ENCODE results near the gene MAP7D1. TPM values are rescaled to one million over a fixed set of nuclear protein-coding genes. Genes with fewer than 3 reads are reported as not detected.

Gene MAP7D1
- total RNA-seq, 4 donors from 2014 or later: 74.3 to 187 (median 86.0) TPM

DNA sequence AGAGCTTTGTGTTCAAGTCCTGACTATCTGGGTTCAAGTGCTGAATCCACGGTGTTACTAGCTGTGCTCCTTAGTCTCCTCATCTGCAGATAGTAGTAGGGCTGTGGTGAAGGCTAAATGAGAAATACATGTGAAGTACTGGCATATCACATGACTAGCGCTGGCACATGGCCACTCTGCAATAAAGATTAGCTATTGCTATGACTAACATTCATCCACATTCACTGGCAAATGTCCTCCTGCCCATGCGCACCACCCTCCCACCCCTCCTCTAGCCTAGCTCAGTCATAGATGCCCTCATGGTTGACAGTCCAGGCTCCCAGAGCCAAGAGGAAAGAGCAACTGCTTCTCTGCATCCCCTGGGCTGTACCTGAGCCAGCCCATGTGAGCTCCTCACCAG is 22.5 kb upstream of the MAP7D1 start:
- TF ChIP-seq EP300 (IDR thresholded peaks at IDR 0.05; ENCODE audit: low read depth) (no peak), POLR2AphosphoS5 (IDR thresholded peaks at IDR 0.05) (peak in 2 of 3 donors; percentile 18 to 20), POLR2A (IDR thresholded peaks at IDR 0.05) (no peak), CTCF (IDR thresholded peaks at IDR 0.05) (no peak)
- in situ Hi-C loops (cut with MboI; ENCODE audit: low pct_ligation_motif_present in 1 of 4, low pct_unique_long_range_greater_than_20kb in 1 of 4, low sequenced_read_pairs in 3 of 4) (no loop called here), intact Hi-C loops (cut with DNase I; ENCODE audit: low total_unique reads) (no loop called here)
- peaks cover 0 to 9% (median 2%) of the 10 kb centered on the region in 4 donors for H3K36me3 ChIP-seq
- peaks cover 0 to 35% (median 16%) of the 10 kb centered on the region in 4 donors for H3K4me1 ChIP-seq
- H3K4me3 ChIP-seq: no peak overlapping the region
- peak; percentile 92 for DNase-seq
- WGBS, 2 donors (ENCODE audit: low coverage in 1 of 2): 33 to 37% methylated on average over 1 to 3 of the region's 3 CpGs
- H3K9me3 ChIP-seq: no peaks in the 10 kb centered on the region
- no peaks in the 10 kb centered on the region for H3K27me3 ChIP-seq
- H3K27ac ChIP-seq: peak overlapping the region in 3 of 4 donors; percentile 13 to 59 (median 36)

GRCh38 chr1:36134031-36134430 is 21.9 kb upstream of the MAP7D1 start:
- peaks cover 0 to 13% (median 4%) of the 10 kb centered on the region in 4 donors for H3K36me3 ChIP-seq
- H3K4me1 ChIP-seq: peaks cover 0 to 35% (median 16%) of the 10 kb centered on the region in 4 donors
- in situ Hi-C loops (cut with MboI; ENCODE audit: low pct_ligation_motif_present in 1 of 4, low pct_unique_long_range_greater_than_20kb in 1 of 4, low sequenced_read_pairs in 3 of 4): no loop called here
- no peaks in the 10 kb centered on the region for H3K27me3 ChIP-seq
- TF ChIP-seq EP300 (IDR thresholded peaks at IDR 0.05; ENCODE audit: low read depth): no peak
- no peak for TF ChIP-seq CTCF (IDR thresholded peaks at IDR 0.05)
- TF ChIP-seq POLR2A (IDR thresholded peaks at IDR 0.05): no peak
- TF ChIP-seq POLR2AphosphoS5 (IDR thresholded peaks at IDR 0.05): no peak
- WGBS, 2 donors (ENCODE audit: low coverage in 1 of 2): 75% methylated on average over 6 of the region's 6 CpGs; no CpG with 5 or more reads in 1 of the 2 donors
- H3K27ac ChIP-seq: peak overlapping the region in 3 of 4 donors; percentile 13 to 59 (median 36)
- DNase-seq: no peak
- no peaks in the 10 kb centered on the region for H3K9me3 ChIP-seq
- intact Hi-C loops (cut with DNase I; ENCODE audit: low total_unique reads): loop anchor here (2.0 kb wide), 1 partner anchor 35 kb away; no protein-coding TSS in a partner anchor
- H3K4me3 ChIP-seq: no peak overlapping the region

GRCh38 chr1:36134505-36135329 is 21.2 kb upstream of the MAP7D1 start:
- Histone ChIP-seq H3K9me3 (no peaks in the 10 kb centered on the region), H3K4me3 (no peak overlapping the region), H3K27me3 (no peaks in the 10 kb centered on the region), H3K36me3 (peaks cover 0 to 20% (median 7%) of the 10 kb centered on the region in 4 donors), H3K4me1 (peaks cover 0 to 35% (median 16%) of the 10 kb centered on the region in 4 donors), H3K27ac (peak overlapping the region; percentile 48 to 70 (median 62))
- WGBS, 2 donors (ENCODE audit: low coverage in 1 of 2): 58% methylated on average over 7 of the region's 7 CpGs; no CpG with 5 or more reads in 1 of the 2 donors
- in situ Hi-C loops (cut with MboI; ENCODE audit: low pct_ligation_motif_present in 1 of 4, low pct_unique_long_range_greater_than_20kb in 1 of 4, low sequenced_read_pairs in 3 of 4): no loop called here
- peak; percentile 45 for DNase-seq
- intact Hi-C loops (cut with DNase I; ENCODE audit: low total_unique reads): loop anchor here (2.0 kb wide), 1 partner anchor 36 kb away; no protein-coding TSS in a partner anchor
- TF ChIP-seq CTCF (IDR thresholded peaks at IDR 0.05): peak; percentile 61 to 73 (median 70)
- TF ChIP-seq POLR2A (IDR thresholded peaks at IDR 0.05): no peak

DNA sequence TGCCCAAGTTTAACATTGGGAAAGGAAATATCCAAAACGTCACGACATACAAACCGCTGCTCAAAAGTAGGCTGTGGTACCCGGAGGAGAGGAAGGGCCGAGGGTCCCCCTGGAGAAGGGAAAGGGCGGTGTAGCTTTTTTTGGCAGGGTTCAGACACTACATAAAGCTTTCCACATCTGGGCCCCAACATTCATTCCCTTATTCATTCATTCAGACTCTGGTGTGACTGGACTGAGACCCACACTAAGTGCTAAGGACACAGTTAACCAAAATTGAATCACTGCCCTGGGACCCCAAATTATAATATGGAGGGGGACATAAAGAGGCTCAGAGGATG is 20.7 kb upstream of the MAP7D1 start:
- Histone ChIP-seq H3K36me3 (peaks cover 0 to 22% (median 8%) of the 10 kb centered on the region in 4 donors), H3K27ac (peak overlapping the region; percentile 48 to 70 (median 62)), H3K9me3 (no peaks in the 10 kb centered on the region), H3K4me3 (no peak overlapping the region), H3K27me3 (no peaks in the 10 kb centered on the region), H3K4me1 (peaks cover 0 to 36% (median 16%) of the 10 kb centered on the region in 4 donors)
- 70% methylated on average over 6 of the region's 6 CpGs; no CpG with 5 or more reads in 1 of the 2 donors for WGBS, 2 donors (ENCODE audit: low coverage in 1 of 2)
- TF ChIP-seq CTCF (IDR thresholded peaks at IDR 0.05): no peak
- no peak for TF ChIP-seq EP300 (IDR thresholded peaks at IDR 0.05; ENCODE audit: low read depth)
- TF ChIP-seq POLR2AphosphoS5 (IDR thresholded peaks at IDR 0.05): no peak
- no peak for TF ChIP-seq POLR2A (IDR thresholded peaks at IDR 0.05)
- no peak for DNase-seq
- in situ Hi-C loops (cut with MboI; ENCODE audit: low pct_ligation_motif_present in 1 of 4, low pct_unique_long_range_greater_than_20kb in 1 of 4, low sequenced_read_pairs in 3 of 4): no loop called here
- intact Hi-C loops (cut with DNase I; ENCODE audit: low total_unique reads): loop anchor here (2.0 kb wide), 1 partner anchor 36 kb away; no protein-coding TSS in a partner anchor

Measured in transverse colon (tissue), 4 donors.